Spleen (tissue), 11 donors: Measurements from ENCODE around the gene PPM1H. TPM values are rescaled to one million over a fixed set of nuclear protein-coding genes. Genes with fewer than 3 reads are reported as not detected.

ENCODE experiments used
- DNase-seq: peaks from one replicate; pipeline ENCODE4 v3.0.0-alpha.2; 2020
- H3K27ac ChIP-seq, 8 donors: fragments of 200-600 bp; sonication (generic) in 7 of 8; 1 replicate in 4 of 8; 2 replicates in 4 of 8; pipeline versions ENCODE4 v1.5.0 to v1.8.0; 2016 to 2021; ENCODE audit warnings: inconsistent platforms in 4 of 8, mild to moderate bottlenecking in 4 of 8, moderate library complexity in 1 of 8
- H3K27me3 ChIP-seq, 7 donors: fragments of 200-600 bp; sonication (generic) in 6 of 7; replicated peaks in 1 of 7; 1 replicate in 4 of 7; 2 replicates in 3 of 7; pipeline versions ENCODE4 v1.5.0 to v1.8.0; 2016 to 2021; ENCODE audit warnings: inconsistent platforms in 3 of 7, mild to moderate bottlenecking in 1 of 7
- H3K36me3 ChIP-seq, 6 donors: fragments of 200-600 bp; sonication (generic) in 5 of 6; 1 replicate in 4 of 6; 2 replicates in 2 of 6; pipeline versions ENCODE4 v1.5.0 to v1.8.0; 2016 to 2021; ENCODE audit warnings: inconsistent platforms in 2 of 6
- H3K4me1 ChIP-seq, 6 donors: fragments of 200-600 bp; sonication (generic) in 5 of 6; 1 replicate in 3 of 6; 2 replicates in 3 of 6; pipeline versions ENCODE4 v1.5.0 to v1.8.0; 2016 to 2021; ENCODE audit warnings: inconsistent platforms in 3 of 6
- H3K4me3 ChIP-seq, 8 donors: fragments of 200-600 bp; sonication (generic) in 7 of 8; 1 replicate in 4 of 8; 2 replicates in 4 of 8; pipeline versions ENCODE4 v1.5.0 to v1.8.0; 2016 to 2021; ENCODE audit warnings: inconsistent platforms in 4 of 8, mild to moderate bottlenecking in 4 of 8, moderate library complexity in 2 of 8
- H3K9me3 ChIP-seq, 8 donors: fragments of 200-600 bp; sonication (generic) in 7 of 8; 1 replicate in 4 of 8; 2 replicates in 4 of 8; pipeline versions ENCODE4 v1.5.0 to v1.8.0; 2016 to 2021; ENCODE audit warnings: inconsistent platforms in 4 of 8
- CTCF ChIP-seq, 11 experiments: fragments of 200-600 bp in 7 of 11; fragments of 450-650 bp in 4 of 11; sonication (generic) in 4 of 11; IDR thresholded peaks in 8 of 11; conservative IDR thresholded peaks in 3 of 11; 1 replicate in 7 of 11; 2 replicates in 4 of 11; pipeline versions ENCODE4 v1.4.0 to v1.8.0; 2016 to 2021; ENCODE audit warnings: antibody characterized with exemption in 11 of 11, inconsistent platforms in 4 of 11, mild to moderate bottlenecking in 1 of 11
- POLR2A ChIP-seq, 3 donors: fragments of 450-650 bp; IDR thresholded peaks; one replicate each; pipeline ENCODE4 v1.5.1; 2017; ENCODE audit warnings: antibody characterized with exemption in 3 of 3, mild to moderate bottlenecking in 1 of 3
- POLR2AphosphoS5 ChIP-seq, 3 donors: sonication (generic); formaldehyde crosslinking; IDR thresholded peaks; one replicate each; pipeline ENCODE4 v1.5.1; 2017; ENCODE audit warnings: antibody characterized with exemption in 3 of 3
- WGBS, 5 donors: extraction: QIAGEN DNeasy Blood & Tissue Kit in 3 of 5; methylation state at CpG; one replicate each; pipeline versions ENCODE4 v1.1.5 to v1.1.7; 2013 to 2018; 5-methylcytosine and 5-hydroxymethylcytosine counted together
- intact Hi-C: fragments of 100-400 bp; cut with DNase I; formaldehyde crosslinking; loops from one replicate; pipeline ENCODE4 v1.15.0; 2023; ENCODE audit warnings: low total_unique reads
- microRNA-seq, 3 donors: library from miRNA; unstranded; fragments of <30 nt; microRNA quantifications; one replicate each; pipeline versions ENCODE4 to v1.1.0, GENCODE V29; 2019 to 2020
- polyA plus RNA-seq, 3 donors: library from polyadenylated mRNA; stranded (reverse); fragments of 200-250 nt; gene quantifications; one replicate each; pipeline ENCODE4 v1.2.1, GENCODE V29; 2013
- small RNA-seq, 4 donors: library from RNA; depleted of rRNA; stranded (forward); fragments of <200 nt; gene quantifications; one replicate each; pipeline ENCODE3, GENCODE V24; 2016
- total RNA-seq, 7 donors: library from RNA; depleted of rRNA in 3 of 7; stranded (reverse); fragments of >200 nt in 3 of 7; fragmentation: NEBNext Ultra II Directional in 4 of 7; extraction: Animal tissue kit (Norgen Biotek cat#: 25700) in 4 of 7; gene quantifications; one replicate each; pipeline versions ENCODE4 v1.1.0 to v1.2.1, GENCODE V29; 2016 to 2021
- donor health status: healthy with polysubstance abuse.
- donor health status: DM: no; HTN: no; CAD: no; lungs with moderate emphysema.
- donor health status: DM: no; HTN: no; CAD: no.
- donor health status: Bipolar disorder and iron deficiency.
- donor health status: healthy.
- donor health status: DM: no; HTN: no; CAD: no.
- donor health status: DM: yes; HTN: yes; CAD: no.

PPM1H gene
- total and polyA plus RNA-seq, 10 donors, result 0.17 to 3.9 (median 1.9) TPM

- H3K4me1 ChIP-seq, result peaks cover 0 to 28% (median 21%) of the 10 kb centered on the region in 6 donors
- no peaks in the 10 kb centered on the region for H3K36me3 ChIP-seq
- TF ChIP-seq POLR2A (IDR thresholded peaks at IDR 0.05) (no peak), CTCF (IDR thresholded peaks at IDR 0.05 in 8 of 11, conservative IDR thresholded peaks at IDR 0.05 in 3 of 11) (no peak), POLR2AphosphoS5 (IDR thresholded peaks at IDR 0.05) (no peak)
- no peaks in the 10 kb centered on the region for H3K9me3 ChIP-seq
- no peak overlapping the region for H3K27ac ChIP-seq
- no peak overlapping the region for H3K4me3 ChIP-seq
- no peak for DNase-seq
- H3K27me3 ChIP-seq, result no peaks in the 10 kb centered on the region
- intact Hi-C loops, result no loop called here
- WGBS, 5 donors, result 90 to 91% (median 90%) methylated on average over 5 of the region's 5 CpGs
Observed at GRCh38 chr12:62599854-62600437, 335.0 kb downstream of the PPM1H start.

GRCh38 chr12:62598846-62599245 lies 336.1 kb downstream of the PPM1H start:
- WGBS, 5 donors, result 93 to 97% (median 95%) methylated on average over 3 of the region's 3 CpGs
- no peak overlapping the region for H3K4me3 ChIP-seq
- intact Hi-C loops, result no loop called here

GRCh38 chr12:62597253-62597652 lies 337.7 kb downstream of the PPM1H start:
- no peak for DNase-seq
- H3K9me3 ChIP-seq, result no peaks in the 10 kb centered on the region
- peaks cover 0 to 13% (median 10%) of the 10 kb centered on the region in 6 donors for H3K4me1 ChIP-seq
- TF ChIP-seq CTCF (IDR thresholded peaks at IDR 0.05 in 8 of 11, conservative IDR thresholded peaks at IDR 0.05 in 3 of 11), result no peak
- TF ChIP-seq POLR2A (IDR thresholded peaks at IDR 0.05), result no peak
- TF ChIP-seq POLR2AphosphoS5 (IDR thresholded peaks at IDR 0.05), result no peak
- no peaks in the 10 kb centered on the region for H3K27me3 ChIP-seq
- H3K27ac ChIP-seq, result no peak overlapping the region
- peaks cover 0 to 14% (median 2%) of the 10 kb centered on the region in 6 donors for H3K36me3 ChIP-seq
- intact Hi-C loops, result no loop called here
- WGBS, 5 donors, result 96 to 99% (median 97%) methylated on average over 3 of the region's 3 CpGs
- no peak overlapping the region for H3K4me3 ChIP-seq

More at GRCh38 chr12:62598846-62599245, 336.1 kb downstream of the PPM1H start:
- no peak for DNase-seq
- peaks cover 0 to 17% (median 11%) of the 10 kb centered on the region in 6 donors for H3K4me1 ChIP-seq
- H3K27me3 ChIP-seq, result no peaks in the 10 kb centered on the region
- no peaks in the 10 kb centered on the region for H3K36me3 ChIP-seq
- TF ChIP-seq POLR2AphosphoS5 (IDR thresholded peaks at IDR 0.05), result no peak
- no peak for TF ChIP-seq POLR2A (IDR thresholded peaks at IDR 0.05)
- TF ChIP-seq CTCF (IDR thresholded peaks at IDR 0.05 in 8 of 11, conservative IDR thresholded peaks at IDR 0.05 in 3 of 11), result no peak
- H3K9me3 ChIP-seq, result no peaks in the 10 kb centered on the region
- no peak overlapping the region for H3K27ac ChIP-seq

Small RNA genes within 50 kb of the gene (microRNA-seq; reads per million reads assigned to microRNA genes)
- 57,950 to 74,300 (median 67,794) reads per million in 3 donors for gene MIRLET7I

Small RNA genes within 50 kb of the gene (small RNA-seq; reads per million reads assigned to genes)
- gene MIRLET7I, result 3,905 to 7,550 (median 5,006) reads per million in 4 donors
- gene RF00019, result 0 reads per million in 4 donors
- gene RNU1-83P, result 0 to 0.15 (median 0.09) reads per million in 4 donors

Other genes starting within 250 kb of the PPM1H start
- gene AVPR1A, start 216.1 kb upstream of the PPM1H start, total RNA-seq, result 1 to 10 TPM in 4 of 7 donors, under 1 TPM in 3; 0.52 to 3.3 (median 1.1) TPM
- under 1 TPM; 0.17 to 0.26 (median 0.22) TPM for gene AVPR1A, start 216.1 kb upstream of the PPM1H start, polyA plus RNA-seq